ENCODE results near the gene CSMD2. TPM values are rescaled to one million over a fixed set of nuclear protein-coding genes. Genes with fewer than 3 reads are reported as not detected.

CSMD2 gene
- total and polyA plus RNA-seq, 2 of the 4 experiments (the other 2 are of a cell fraction), result under 0.01 to 0.36 TPM

- no TSS peak for BruUV-seq (replicated peaks)
- H2AFZ ChIP-seq (replicated peaks; ENCODE audit: low read length, poor library complexity), result peak overlapping the region; percentile 75
- intact Hi-C loops (cut with micrococcal nuclease), result no loop called here
Measured at GRCh38 chr1:33634806-33635205, 530.2 kb downstream of the CSMD2 start.

More at GRCh38 chr1:33634806-33635205, 530.2 kb downstream of the CSMD2 start:
- H2BK5ac ChIP-seq (ENCODE audit: low read depth, low read length, poor library complexity, severe bottlenecking), result no peak overlapping the region
- no peak overlapping the region for H4K91ac ChIP-seq (ENCODE audit: insufficient read depth, low read depth, low read length)
- H4K5ac ChIP-seq (ENCODE audit: low read depth, low read length), result no peak overlapping the region
- no peaks in the 10 kb centered on the region for H3K9me3 ChIP-seq (ENCODE audit: control insufficient read depth, insufficient read depth, low read length)
- H3K56ac ChIP-seq (ENCODE audit: extremely low read depth, insufficient read depth, low read length), result no peak overlapping the region
- no peak overlapping the region for H3K14ac ChIP-seq (replicated peaks; ENCODE audit: low read depth, low read length)
- H3K36me3 ChIP-seq (ENCODE audit: control insufficient read depth, insufficient read depth, low read length), result no peaks in the 10 kb centered on the region
- H2AK9ac ChIP-seq (replicated peaks; ENCODE audit: low read depth, low read length, poor library complexity), result no peak overlapping the region
- DNase-seq (peak; percentile 7), ATAC-seq (ENCODE audit: low read depth) (peak; percentile 59; the same call in 1 of the 2 replicates)
- no peaks in the 10 kb centered on the region for H3K9me1 ChIP-seq (ENCODE audit: insufficient read depth, low read length)
- no peak overlapping the region for H2BK20ac ChIP-seq (ENCODE audit: low read depth, low read length)
- no peak overlapping the region for H3K27ac ChIP-seq (ENCODE audit: insufficient read depth, low read length)
- WGBS, 2 experiments (ENCODE audit: extremely low coverage in 2 of 2, insufficient read length in 1 of 2), result no CpG with 5 or more reads among the region's 9 CpGs
- no peaks in the 10 kb centered on the region for H4K20me1 ChIP-seq (ENCODE audit: insufficient read depth, low read length)
- no peak overlapping the region for H3K23ac ChIP-seq (ENCODE audit: low read depth, low read length)
- no peak overlapping the region for H2BK15ac ChIP-seq (ENCODE audit: low read depth, low read length)
- no peaks in the 10 kb centered on the region for H3K4me1 ChIP-seq (ENCODE audit: control insufficient read depth, insufficient read depth, low read length)
- no peak overlapping the region for H2BK120ac ChIP-seq (ENCODE audit: low read depth, low read length)
- H3K18ac ChIP-seq (ENCODE audit: low read depth, low read length), result no peak overlapping the region
- H2AK5ac ChIP-seq (ENCODE audit: low read depth, low read length), result no peak overlapping the region
- in situ Hi-C loops (cut with MboI; ENCODE audit: low sequenced_read_pairs) (loop anchor here (10.0 kb wide), 1 partner anchor 1110 kb away; no protein-coding TSS in a partner anchor), dilution Hi-C loops (cut with HindIII; ENCODE audit: low sequenced_read_pairs, unreplicated experiment) (no loop called here)
- TF ChIP-seq CTCF (conservative IDR thresholded peaks at IDR 0.05; ENCODE audit: low read depth, low read length), result peak; percentile 43
- TF ChIP-seq POLR2A (IDR thresholded peaks at IDR 0.05; ENCODE audit: low read depth, low read length), result no peak
- ChIA-PET CTCF (no interaction called here), POLR2A (ENCODE audit: unreplicated experiment) (no interaction called here)
- no peak overlapping the region for H4K8ac ChIP-seq (ENCODE audit: low read depth in 2 of 2, low read length in 2 of 2)
- H3K9ac ChIP-seq (ENCODE audit: low read depth, low read length), result no peak overlapping the region
- H3K4me2 ChIP-seq (ENCODE audit: low read depth, low read length), result no peak overlapping the region
- no peaks in the 10 kb centered on the region for H3K27me3 ChIP-seq (ENCODE audit: control insufficient read depth, insufficient read depth, low read length)
- H3K79me1 ChIP-seq (ENCODE audit: low read depth in 1 of 2, low read length in 2 of 2), result no peaks in the 10 kb centered on the region
- H3K4me3 ChIP-seq (ENCODE audit: insufficient read depth, low read depth, low read length), result no peak overlapping the region
- H3K4ac ChIP-seq (ENCODE audit: low read depth, low read length), result no peak overlapping the region
